ENCODE measurements around the gene B3GAT1.

Gene B3GAT1

DNA sequence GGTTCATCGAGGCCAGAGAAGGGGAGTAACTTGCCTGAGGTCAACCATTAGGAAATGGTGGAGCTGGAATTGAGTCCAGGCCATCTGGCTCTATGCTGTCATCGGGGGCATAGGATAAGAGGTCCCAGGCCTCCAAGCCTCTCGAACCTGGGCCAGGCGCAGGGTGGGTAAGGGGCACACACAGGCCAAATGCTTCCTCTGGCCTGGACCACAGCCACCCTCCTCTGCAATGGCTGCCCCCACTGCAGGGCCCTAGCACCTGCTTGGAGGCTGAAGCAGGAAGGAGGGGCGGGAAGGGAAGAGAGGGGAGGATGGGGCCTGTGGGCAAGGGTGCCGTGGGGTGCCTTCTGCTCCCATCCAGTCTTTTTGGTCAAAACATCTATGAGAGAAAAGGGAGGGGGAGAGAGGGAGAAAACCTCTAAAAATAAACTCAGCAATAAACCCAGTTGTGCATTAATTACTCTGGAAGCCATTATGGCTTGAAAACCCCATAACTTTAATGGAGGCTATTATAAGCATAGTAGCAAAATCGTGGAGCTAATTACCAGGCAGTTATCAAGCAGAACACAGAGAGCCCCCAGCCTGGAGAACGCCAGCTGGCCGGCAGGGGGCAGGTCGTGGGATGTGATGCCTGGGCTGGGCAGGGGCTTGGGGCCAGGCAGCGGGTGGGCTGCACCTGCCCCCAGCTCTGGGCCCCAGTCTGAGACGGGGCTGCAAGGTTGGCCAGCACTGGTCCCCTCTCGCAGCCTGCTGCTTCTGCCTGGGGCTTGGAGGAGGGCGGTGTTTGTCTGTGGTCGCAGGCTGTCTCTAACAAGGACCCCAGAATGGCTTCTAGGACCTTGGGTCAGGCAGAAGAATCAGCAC, 21.1 kb downstream of the B3GAT1 start:
- FAIRE-seq = no peak

DNA sequence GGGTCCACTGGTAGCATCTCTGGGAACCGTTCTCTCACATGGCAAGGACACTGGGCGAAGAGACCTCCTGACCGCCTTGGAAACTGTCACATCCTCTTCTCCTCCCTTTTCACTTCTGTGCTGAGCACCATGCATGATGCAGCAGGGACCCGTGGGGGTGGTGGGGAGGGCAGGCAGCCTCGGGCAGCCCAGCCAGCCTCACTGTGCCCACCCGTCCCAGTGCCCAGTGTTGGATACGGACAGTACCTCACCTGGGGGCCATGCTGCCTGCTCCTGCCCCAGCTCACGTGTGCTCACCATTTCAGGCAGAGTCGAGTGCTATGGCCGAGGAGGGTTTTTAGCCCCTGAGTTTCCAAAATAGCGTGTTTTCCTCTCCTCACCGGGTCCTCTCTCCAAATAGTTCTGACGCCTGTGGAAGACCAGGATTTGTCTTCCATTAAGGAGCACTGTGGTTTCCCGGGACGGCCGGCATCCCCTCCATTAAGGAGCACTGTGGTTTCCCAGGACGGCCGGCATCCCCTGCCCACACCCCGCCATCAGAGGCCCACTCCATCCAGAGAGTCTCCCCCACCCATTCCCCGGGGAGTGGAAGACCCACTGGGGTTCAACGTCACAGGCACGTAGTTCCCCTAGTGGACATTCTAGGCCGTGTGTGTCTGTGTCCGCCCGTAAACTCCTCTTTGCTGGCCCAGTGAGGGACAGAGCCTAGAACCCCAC, 22.4 kb downstream of the B3GAT1 start:
- FAIRE-seq = no peak

DNA sequence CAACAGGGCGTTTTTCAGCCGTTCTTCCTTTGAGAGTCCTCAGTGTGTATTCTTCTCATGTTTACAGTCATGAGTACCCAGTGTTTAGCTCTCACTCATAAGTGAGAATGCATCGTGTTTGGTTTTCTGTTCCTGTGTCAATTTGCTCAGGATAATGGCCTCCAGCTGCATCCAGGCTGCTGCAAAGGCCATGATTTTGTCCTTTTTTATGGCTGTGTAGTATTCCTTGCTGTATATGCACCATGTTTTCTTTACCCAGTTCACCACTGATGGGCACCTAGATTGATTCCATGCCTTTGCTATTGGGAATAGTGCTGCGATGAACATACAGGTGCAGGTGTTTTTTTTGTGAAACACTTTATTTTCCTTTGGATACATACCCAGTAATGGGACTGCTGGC, 23.5 kb downstream of the B3GAT1 start:
- FAIRE-seq = no peak

DNA sequence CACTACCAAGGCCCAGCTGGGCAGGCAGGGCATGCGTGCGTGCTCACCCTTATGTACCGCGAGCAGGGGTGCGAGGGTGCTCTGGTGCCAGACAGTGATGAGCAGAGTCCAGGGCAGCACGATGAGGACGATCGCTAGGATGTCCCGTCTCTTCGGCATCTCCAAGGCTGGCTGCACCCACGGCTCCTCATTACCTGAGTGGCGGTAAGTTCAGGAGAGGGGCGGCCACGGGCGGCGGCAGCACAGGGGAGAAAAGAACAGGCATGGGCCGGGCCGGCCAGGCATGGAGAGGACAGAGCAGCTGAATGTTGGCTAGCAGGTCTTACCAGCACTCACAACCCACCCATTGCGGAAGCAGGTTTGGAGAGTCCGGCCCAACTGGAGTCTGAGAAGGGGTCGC, 24.5 kb downstream of the B3GAT1 start:
- FAIRE-seq = no peak

DNA sequence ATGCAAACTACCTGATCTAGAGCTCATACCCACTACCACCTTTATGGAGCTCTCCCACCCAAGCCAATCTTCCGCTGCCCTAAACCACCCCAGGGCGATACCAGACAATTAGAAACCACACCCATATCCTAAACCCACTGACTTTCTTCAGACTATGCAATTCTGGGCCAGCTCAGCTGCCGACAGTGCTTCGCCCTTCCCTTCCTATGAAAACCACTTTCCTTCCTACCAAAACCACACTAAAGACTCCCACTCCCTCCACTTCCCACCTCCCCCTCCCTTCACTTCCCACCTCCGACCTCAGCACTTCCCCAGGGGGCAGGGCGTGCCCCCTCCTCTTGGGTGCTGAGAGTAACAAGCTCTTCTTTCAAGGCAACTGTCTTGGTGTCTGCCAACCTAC, 25.1 kb downstream of the B3GAT1 start:
- FAIRE-seq = no peak

DNA sequence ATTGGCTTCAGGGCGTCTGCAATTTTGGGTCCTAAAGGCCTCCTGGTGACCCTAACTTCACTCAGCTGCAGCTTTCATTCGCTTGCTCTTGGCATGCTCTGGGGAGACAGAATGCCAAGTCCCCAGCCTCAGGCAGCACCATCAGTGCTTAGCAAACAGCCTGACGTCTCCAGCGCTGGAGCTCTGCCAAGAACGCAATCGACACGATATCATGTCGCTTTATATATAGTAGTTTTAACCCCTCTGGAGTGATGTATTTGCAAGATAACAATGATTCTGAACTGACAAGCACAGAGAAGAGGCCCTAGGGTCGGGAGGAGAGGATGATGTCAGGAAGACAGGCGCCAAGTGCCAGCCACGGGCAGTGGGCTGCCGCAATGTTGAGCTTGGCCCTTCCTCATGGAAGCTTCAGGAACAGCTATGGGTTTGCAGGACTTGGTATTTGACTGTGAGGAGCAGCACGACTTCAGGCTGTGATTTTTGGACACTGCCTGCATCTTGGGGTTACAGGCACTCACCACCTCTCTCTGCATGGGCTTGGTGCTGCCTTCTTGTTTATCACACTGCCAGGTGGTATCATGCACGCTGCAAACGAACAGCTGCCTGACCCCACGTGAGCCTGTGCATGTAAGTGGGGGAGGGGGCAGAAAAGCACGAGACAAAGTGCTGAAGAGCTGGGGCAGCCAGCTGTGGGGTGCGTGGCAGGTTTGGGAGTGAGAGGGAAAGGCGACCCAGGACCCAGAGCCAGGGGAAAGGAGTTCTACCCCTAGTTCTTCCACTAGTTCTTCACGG, 26.1 kb downstream of the B3GAT1 start:
- FAIRE-seq = no peak

DNA sequence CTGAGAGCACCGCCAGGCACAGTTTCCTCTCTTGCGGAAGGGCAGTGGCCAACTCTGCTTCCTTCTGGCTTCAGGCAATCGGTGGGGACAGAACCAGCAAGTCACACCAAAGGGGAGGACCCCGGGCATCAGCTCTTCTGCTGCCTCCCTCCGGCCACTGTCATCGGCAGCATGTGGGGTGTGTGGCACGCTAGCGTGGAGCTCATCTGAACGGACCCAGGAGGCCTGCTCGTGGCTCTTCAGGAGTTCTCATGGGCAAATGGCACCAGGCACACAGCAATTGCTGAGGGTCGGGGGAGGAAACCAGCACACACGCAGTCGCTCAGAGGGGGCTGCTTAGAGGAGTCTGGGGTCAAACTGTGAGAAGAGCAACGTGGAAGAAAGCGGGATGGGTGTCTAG, 26.9 kb downstream of the B3GAT1 start:
- FAIRE-seq = no peak

DNA sequence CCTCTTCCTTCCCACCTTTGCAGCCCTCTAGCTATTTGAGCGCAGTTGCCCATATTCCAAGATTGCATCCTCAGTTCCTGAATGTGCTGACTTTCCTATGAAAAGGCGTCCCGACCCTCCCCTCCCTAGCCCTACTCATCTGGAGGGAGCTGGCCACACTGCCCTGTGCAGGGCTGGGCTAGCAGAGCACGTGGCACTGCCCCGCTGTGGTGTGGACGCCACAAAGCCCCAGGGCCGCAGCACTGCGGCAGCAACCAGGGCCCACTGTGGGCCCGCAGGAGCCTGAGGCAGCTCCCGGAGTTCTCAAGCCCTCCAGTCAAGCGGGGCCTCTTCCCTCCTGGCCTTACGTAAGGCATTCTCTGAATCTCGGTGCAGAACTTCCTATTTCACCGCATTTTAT, 27.6 kb downstream of the B3GAT1 start:
- no peak for FAIRE-seq

DNA sequence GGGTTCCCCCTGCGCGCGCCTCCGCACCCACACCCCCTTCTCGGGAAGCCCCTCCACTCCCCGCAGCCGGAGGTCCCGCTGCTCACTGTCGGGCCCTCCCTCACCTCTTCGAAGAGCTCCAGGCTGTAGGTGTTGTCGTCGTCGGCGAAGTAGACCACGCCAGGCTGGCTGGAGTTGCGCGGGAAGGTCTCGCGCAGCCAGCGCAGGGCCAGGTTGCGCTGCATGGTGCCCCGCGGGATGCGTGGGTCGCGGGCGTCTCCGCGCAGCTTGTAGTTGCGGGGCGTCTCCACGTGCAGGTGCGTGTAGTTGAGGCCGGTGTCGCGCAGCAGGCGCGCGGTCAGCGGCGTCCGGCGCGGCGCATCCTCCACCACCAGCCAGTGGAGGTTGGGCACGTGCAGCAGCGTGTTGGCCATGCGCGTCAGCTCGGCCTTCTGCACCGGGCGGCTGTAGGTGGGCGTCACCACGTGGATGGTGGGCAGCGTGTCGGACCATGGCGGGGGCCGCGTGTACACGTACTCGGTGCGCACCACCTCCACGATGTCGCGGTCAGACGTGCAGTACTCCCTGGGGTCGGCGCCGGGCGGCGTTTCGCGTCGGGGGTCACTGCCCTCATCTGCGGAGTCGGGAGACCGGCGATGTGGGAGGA, 28.3 kb downstream of the B3GAT1 start:
- no peak for FAIRE-seq

DNA sequence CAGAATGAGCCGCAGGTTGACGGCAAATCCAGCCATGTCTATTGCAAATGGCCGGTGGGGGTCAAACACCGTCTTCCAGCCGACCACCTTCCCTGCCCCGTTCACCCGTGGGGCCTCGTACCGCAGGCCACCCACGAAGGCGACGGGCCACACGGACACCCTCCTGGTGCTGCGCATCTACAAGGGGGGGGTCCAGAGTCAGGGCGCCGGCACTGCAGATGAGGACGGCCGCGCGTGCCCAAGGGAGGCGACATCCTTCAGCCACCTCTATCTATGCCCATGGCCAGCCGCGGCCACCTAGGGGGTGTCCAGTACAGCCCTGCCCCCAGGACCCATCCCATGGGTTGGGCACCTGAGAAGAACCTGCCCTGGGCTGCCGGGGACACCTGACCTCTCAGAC, 29.2 kb downstream of the B3GAT1 start:
- FAIRE-seq = no peak

DNA sequence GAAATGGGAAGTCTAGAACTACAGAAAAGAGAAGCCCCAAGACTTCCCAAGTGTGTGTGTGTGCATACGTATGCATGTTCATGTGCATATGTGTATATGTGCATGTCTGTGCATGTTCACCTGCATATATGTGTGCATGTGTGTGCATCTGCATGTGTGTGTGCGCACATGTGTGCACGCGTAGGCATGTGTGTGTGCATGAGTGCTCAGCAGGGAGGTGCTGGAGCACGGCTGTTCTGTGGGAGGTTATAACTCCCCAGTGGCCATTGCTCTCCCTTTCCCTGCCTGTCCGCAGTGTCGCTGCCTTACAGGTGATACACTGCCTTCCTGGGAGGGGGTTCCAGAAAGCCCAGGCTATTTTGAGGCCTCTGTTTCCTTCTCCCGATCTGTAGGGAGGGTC, 29.8 kb downstream of the B3GAT1 start:
- no peak for FAIRE-seq

DNA sequence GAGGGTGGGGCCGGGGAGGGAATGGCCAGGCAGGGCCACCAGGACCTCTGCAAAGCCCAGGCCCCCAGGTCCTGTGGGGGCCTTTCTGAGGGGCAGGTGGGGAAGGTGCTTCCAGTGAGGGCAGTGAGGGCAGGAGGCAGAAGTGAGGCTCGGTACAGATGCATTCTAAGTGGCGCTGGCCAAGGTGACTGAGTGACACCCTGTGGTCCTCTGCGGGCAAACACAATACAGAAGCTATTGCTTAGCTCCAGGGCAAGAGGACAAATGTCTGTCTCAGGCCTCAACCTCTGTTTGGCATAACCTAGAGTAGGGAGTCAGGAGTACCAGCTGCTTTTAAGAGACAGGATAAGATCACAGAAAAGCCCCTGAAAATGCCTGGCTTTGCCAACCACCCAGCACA, 31.3 kb downstream of the B3GAT1 start:
- FAIRE-seq = no peak

DNA sequence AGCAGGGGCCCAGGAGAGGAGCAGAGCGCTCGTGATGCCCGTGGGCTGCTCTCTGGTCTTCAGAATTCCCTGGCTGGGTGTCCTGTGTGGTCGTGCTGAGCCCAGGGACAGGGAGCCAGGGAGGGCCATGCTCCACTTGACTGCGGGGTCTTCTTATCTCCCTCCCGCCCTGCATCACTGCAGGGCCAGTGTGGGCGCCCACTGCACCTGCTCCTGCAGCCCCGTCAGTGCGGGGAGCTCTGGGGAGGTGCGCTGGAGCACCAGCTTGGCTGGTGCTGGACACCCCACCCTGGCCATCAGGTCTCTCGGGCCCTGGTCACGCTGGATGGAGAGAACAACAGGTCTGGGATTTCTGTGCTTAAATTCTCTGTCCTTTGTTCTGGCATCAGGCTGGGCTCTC, 31.8 kb downstream of the B3GAT1 start:
- no peak for FAIRE-seq

DNA sequence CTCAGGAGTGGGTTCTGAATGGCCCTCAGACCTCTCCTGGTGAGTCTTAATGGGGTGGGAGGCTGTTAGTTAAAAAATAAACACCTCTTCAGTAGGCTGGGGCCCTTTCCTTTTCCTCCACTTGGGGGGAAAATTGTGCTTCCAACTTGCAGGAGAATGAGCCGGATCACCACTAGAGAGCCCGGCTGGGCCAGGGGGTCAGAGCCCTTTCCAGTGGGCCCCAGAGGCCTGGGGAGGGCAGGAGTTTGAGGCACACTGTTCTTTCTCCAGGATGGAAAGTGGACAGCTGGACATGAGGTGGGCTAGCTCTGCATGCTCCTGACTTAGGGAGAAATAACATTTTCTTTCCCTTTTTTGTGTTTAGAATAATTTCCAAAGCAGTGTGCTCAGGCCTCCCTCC, 32.8 kb downstream of the B3GAT1 start:
- FAIRE-seq = no peak

DNA sequence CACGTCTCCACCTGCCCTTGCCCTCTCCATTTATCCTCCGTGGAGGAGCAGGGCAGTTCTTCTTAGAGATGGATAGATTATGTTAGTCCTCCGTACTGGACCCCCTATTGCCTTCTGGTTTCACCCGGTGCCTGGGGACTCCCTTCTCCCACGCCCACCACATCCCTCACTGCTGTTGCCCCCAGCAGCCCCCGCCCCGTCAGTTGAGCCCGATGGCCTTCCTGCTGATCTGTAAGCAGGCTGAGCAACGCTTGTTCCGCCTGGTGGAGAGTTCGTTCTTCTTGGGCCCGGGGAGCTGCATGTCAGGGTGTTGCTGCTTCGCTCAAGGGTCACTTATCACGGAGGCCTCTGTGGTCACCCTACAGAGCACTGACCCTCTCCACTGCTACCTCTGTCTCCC, 34.2 kb downstream of the B3GAT1 start:
- no peak for FAIRE-seq

DNA sequence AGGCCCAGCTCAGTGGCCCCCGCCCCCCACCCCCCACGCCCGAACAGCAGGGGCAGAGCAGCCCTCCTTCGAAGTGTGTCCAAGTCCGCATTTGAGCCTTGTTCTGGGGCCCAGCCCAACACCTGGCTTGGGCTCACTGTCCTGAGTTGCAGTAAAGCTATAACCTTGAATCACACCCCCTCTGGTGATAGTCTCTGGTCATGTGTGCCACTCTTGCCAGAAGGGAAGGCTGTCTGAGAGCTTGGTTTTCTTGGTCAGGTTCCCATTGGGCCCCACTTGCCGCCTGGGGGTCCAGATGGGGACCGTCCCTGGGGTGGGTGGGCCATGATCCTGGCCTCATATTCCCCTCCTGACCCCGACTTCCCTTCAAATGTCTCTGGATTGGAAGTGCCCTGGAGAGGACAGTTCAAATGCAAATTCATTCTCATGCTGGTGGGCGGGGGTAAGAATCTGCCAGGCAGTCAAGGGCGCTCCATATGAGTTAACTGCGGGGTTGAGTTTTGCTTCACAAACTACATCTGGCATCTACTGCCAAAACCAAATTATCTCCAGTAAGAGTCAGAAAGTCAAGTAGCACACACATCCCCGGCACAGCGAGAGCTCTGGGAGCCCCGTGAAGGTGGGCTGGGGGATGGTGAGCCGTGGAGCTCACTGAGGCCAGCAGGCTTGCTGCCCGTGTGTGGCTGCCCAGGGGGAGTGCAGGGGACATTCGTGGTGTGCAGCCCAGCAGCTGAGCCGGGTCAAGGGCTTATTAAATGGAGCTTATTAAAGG, 35.7 kb downstream of the B3GAT1 start:
- no peak for FAIRE-seq

DNA sequence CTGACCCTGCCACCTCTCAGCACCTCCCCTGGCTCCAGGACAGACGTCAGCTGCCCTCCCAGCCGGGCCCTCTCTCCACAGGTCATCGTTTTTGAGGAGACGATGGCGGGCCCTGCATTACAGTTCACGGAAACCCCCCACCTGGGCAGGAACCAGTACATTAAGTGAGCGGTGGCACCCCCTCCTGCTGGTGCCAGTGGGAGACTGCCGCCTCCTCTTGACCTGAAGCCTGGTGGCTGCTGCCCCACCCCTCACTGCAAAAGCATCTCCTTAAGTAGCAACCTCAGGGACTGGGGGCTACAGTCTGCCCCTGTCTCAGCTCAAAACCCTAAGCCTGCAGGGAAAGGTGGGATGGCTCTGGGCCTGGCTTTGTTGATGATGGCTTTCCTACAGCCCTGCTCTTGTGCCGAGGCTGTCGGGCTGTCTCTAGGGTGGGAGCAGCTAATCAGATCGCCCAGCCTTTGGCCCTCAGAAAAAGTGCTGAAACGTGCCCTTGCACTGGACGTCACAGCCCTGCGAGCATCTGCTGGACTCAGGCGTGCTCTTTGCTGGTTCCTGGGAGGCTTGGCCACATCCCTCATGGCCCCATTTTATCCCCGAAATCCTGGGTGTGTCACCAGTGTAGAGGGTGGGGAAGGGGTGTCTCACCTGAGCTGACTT, 37.0 kb downstream of the B3GAT1 start:
- no peak for FAIRE-seq

DNA sequence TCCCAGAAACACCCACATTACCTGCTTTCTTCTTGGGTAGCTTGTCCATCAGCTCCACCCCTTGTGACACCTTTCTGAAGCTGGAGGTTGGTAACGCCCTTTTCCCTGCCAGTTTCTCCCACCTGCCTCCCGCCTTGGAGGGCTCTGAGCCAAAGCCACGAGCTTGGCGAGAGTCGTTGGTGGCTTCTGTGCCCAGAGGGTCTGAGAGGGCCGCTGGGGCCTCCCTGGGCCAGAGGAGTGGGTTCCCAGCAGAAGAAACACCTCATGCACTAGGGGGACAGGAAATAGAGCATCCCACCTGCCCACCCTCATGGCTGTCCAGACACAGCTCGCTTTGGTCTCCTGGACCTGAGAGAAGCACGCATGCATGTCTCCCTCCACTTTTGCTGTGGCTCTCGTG, 37.9 kb downstream of the B3GAT1 start:
- FAIRE-seq = no peak

DNA sequence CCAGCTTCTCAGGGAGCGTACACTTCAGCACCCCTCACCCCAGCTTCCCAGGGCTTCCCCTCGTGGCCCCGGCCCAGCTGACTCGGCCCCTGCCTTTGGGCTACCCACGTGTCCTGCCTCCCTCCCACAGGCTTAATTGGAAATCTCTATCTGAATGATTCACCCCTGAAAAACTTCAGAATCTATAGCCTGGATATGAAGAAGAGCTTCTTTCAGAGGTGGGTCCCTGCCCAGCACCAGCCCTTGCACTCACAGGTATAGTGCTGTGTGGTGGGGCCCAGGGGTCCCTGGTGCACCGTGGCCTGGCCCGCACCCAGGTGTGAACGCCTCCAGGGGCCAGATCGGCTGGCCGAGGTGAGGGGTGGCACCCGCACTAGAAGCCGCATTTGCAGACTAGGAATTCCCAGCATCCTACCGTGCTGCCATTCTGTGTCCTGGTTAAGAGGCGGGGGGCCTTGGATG, 38.4 kb downstream of the B3GAT1 start:
- FAIRE-seq = no peak

DNA sequence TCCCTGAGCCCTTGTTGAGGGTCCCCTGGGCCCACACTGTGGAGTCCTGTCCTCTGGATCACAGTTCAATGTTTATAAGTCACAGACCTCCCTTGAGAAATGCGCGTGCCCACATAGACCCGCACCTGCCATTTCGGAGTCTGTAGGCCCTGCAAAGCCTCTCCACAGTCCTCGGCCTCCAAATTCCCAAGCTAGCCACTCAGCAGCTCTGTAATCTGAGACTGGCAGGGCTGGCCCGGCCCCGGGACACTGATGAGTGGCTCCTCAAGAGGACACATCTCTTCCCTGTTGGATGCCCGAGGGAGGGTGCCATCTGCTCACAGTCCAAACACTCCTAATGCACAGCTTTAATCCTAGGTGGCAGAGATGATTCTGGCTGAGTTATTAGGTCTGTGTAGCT, 39.1 kb downstream of the B3GAT1 start:
- no peak for FAIRE-seq

DNA sequence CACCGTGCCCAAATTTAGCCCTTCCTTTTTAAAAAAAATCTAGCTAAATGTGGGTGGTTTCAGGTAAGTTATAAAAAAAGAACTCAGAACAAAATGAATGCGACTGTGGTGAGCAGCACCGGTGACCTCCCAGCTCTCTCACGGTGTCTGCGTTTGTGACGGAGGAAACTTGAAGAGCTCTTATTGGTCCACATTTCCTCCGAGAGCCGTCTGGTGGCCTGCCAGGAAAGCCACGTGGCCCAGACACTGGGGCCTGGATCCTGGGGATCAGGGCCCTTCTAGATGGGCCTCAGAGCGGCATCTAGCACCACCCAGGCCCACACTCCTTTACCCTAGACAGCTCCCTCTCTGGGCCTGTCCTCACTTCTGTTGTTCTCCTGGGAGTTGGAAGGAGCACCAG, 39.5 kb downstream of the B3GAT1 start:
- no peak for FAIRE-seq
